GM18907 (cell line): Measurements from ENCODE around the gene AKR7A3.
"Not testable (repeated sequence)": the region's sequence is repeated elsewhere in the genome, so short reads cannot be mapped to it uniquely, and the experiment has no call there.

Source experiments
- ATAC-seq: cut with Tn5 transposase; IDR thresholded peaks from one replicate; pipeline ENCODE4 v1.9.1; 2021; ENCODE audit warnings: mild to moderate bottlenecking, moderate library complexity; ENCODE audit not compliant: unreplicated experiment

AKR7A3 gene

GRCh38 chr1:19257178-19257914, 31.2 kb downstream of the AKR7A3 start:
- ATAC-seq: no peak

GRCh38 chr1:19256301-19256700, 32.3 kb downstream of the AKR7A3 start:
- not testable (repeated sequence) for ATAC-seq

GRCh38 chr1:19255288-19255687, 33.3 kb downstream of the AKR7A3 start:
- ATAC-seq: no peak

GRCh38 chr1:19254416-19254815, 34.2 kb downstream of the AKR7A3 start:
- ATAC-seq: no peak

- ATAC-seq: peak; percentile 74
These were observed 37.0 kb downstream of the AKR7A3 start, which contains the start of the genes EMC1 and MRTO4 for GRCh38 chr1:19251305-19252196. TSS of gene EMC1 (minus strand) at chr1:19251524. CDS start at chr1:19251509, 15 bp downstream. TSS of gene MRTO4 (plus strand) at chr1:19251805. CDS start at chr1:19251836, 31 bp downstream.

GRCh38 chr1:19250629-19251304, 37.8 kb downstream of the AKR7A3 start:
- no peak for ATAC-seq

GRCh38 chr1:19240673-19241538, 47.7 kb downstream of the AKR7A3 start:
- ATAC-seq: peak; percentile 46

GRCh38 chr1:19239876-19240275, 48.7 kb downstream of the AKR7A3 start:
- ATAC-seq: no peak

- ATAC-seq: no peak
These were observed 54.3 kb downstream of the AKR7A3 start for GRCh38 chr1:19234224-19234623.
